8988T (cell line): ENCODE measurements around the gene N4BP2L1.

Experiments used
- DNase-seq: peaks from one replicate; pipeline ENCODE4 v3.0.0; 2011

The N4BP2L1 gene

GRCh38 chr13:32430018-32430747 lies 2.3 kb upstream of the N4BP2L1 start:
- no peak for DNase-seq

GRCh38 chr13:32429433-32429909 lies 1.5 kb upstream of the N4BP2L1 start:
- no peak for DNase-seq

GRCh38 chr13:32428581-32429432 lies 877 bp upstream of the N4BP2L1 start:
- no peak for DNase-seq

GRCh38 chr13:32426990-32427851 lies 709 bp downstream of the N4BP2L1 start:
- DNase-seq = peak; percentile 35

GRCh38 chr13:32426191-32426989 lies 1.5 kb downstream of the N4BP2L1 start:
- no peak for DNase-seq

- DNase-seq = no peak
Measured at GRCh38 chr13:32425158-32425557, 2.8 kb downstream of the N4BP2L1 start.

GRCh38 chr13:32423592-32423991 lies 4.3 kb downstream of the N4BP2L1 start:
- DNase-seq = no peak

GRCh38 chr13:32419862-32420261 lies 8.1 kb downstream of the N4BP2L1 start:
- no peak for DNase-seq

- no peak for DNase-seq
Measured at GRCh38 chr13:32417995-32418394, 9.9 kb downstream of the N4BP2L1 start.

- no peak for DNase-seq
Measured at GRCh38 chr13:32415019-32415418, 12.9 kb downstream of the N4BP2L1 start.

- DNase-seq = no peak
Measured at GRCh38 chr13:32414580-32414979, 13.3 kb downstream of the N4BP2L1 start.

GRCh38 chr13:32413284-32413683 lies 14.6 kb downstream of the N4BP2L1 start:
- DNase-seq = no peak

GRCh38 chr13:32409561-32410421 lies 18.1 kb downstream of the N4BP2L1 start:
- no peak for DNase-seq

GRCh38 chr13:32409001-32409313 lies 19.0 kb downstream of the N4BP2L1 start:
- DNase-seq = no peak

GRCh38 chr13:32408296-32409000 lies 19.5 kb downstream of the N4BP2L1 start:
- DNase-seq = no peak

- DNase-seq = no peak
Measured at GRCh38 chr13:32407854-32408253, 20.1 kb downstream of the N4BP2L1 start.

- DNase-seq = no peak
Measured at GRCh38 chr13:32403108-32403507, 24.8 kb downstream of the N4BP2L1 start.

GRCh38 chr13:32391101-32391619 lies 36.8 kb downstream of the N4BP2L1 start:
- no peak for DNase-seq

- no peak for DNase-seq
Measured at GRCh38 chr13:32390484-32390883, 37.4 kb downstream of the N4BP2L1 start.

GRCh38 chr13:32390048-32390447 lies 37.9 kb downstream of the N4BP2L1 start:
- no peak for DNase-seq
